Neuronal stem cell (in vitro differentiated cells): ENCODE results near the gene ZP1.
A peak's percentile ranks its signal among the peaks of the same experiment; 100 is the strongest.

ENCODE experiments used
- DNase-seq: peaks from one replicate; pipeline ENCODE4 v3.0.0-alpha.2; 2013; ENCODE audit warnings: low spot score
- H2AFZ ChIP-seq: one replicate; pipeline ENCODE4 v1.6.1; 2013; ENCODE audit warnings: mild to moderate bottlenecking, low read length, inconsistent platforms
- H2AK5ac ChIP-seq: 2 replicates; pipeline ENCODE4 v1.6.1; 2013; ENCODE audit warnings: low read depth, mild to moderate bottlenecking, inconsistent platforms, low read length, moderate library complexity, mixed read lengths
- H2BK120ac ChIP-seq: 2 replicates; pipeline ENCODE4 v1.6.1; 2013; ENCODE audit warnings: low read depth, mild to moderate bottlenecking, inconsistent platforms, low read length, moderate library complexity, mixed read lengths
- H2BK12ac ChIP-seq: one replicate; pipeline ENCODE4 v1.6.1; 2013; ENCODE audit warnings: low read length, inconsistent platforms
- H2BK15ac ChIP-seq: 2 replicates; pipeline ENCODE4 v1.6.1; 2013; ENCODE audit warnings: mild to moderate bottlenecking, low read length, inconsistent platforms, mixed read lengths
- H2BK5ac ChIP-seq: one replicate; pipeline ENCODE4 v1.6.1; 2013; ENCODE audit warnings: inconsistent platforms, mild to moderate bottlenecking, low read length, moderate library complexity
- H3K14ac ChIP-seq: one replicate; pipeline ENCODE4 v1.6.1; 2013; ENCODE audit warnings: low read length, inconsistent platforms
- H3K18ac ChIP-seq: 2 replicates; pipeline ENCODE4 v1.6.1; 2013; ENCODE audit warnings: low read length, inconsistent platforms
- H3K23ac ChIP-seq: 2 replicates; pipeline ENCODE4 v1.6.1; 2013; ENCODE audit warnings: low read depth, mild to moderate bottlenecking, mixed read lengths, low read length, inconsistent platforms; ENCODE audit not compliant: poor library complexity
- H3K27ac ChIP-seq: replicated peaks from 3 replicates; pipeline ENCODE4 v1.5.1; 2013; ENCODE audit warnings: low read length, inconsistent platforms
- H3K27me3 ChIP-seq, 3 experiments: 2 replicates each; pipeline ENCODE4 v1.6.1; 2013; ENCODE audit warnings: low read length in 3 of 3, mild to moderate bottlenecking in 2 of 3, inconsistent platforms in 1 of 3, low read depth in 1 of 3, mixed read lengths in 1 of 3, moderate library complexity in 1 of 3; ENCODE audit not compliant: control insufficient read depth in 3 of 3, insufficient read depth in 3 of 3
- H3K36me3 ChIP-seq, 2 donors: replicated peaks in 1 of 2; 2 replicates each; pipeline ENCODE4 v1.6.1; 2013; ENCODE audit warnings: low read length in 2 of 2; ENCODE audit not compliant: control insufficient read depth in 2 of 2, insufficient read depth in 2 of 2
- H3K4ac ChIP-seq: 2 replicates; pipeline ENCODE4 v1.6.1; 2013; ENCODE audit warnings: inconsistent platforms, mild to moderate bottlenecking, low read length, moderate library complexity
- H3K4me1 ChIP-seq, 2 donors: 1 replicate in 1 of 2; 2 replicates in 1 of 2; pipeline ENCODE4 v1.6.1; 2013; ENCODE audit warnings: low read length in 2 of 2, low read depth in 1 of 2; ENCODE audit not compliant: control insufficient read depth in 2 of 2, insufficient read depth in 1 of 2
- H3K4me2 ChIP-seq: one replicate; pipeline ENCODE4 v1.6.1; 2013; ENCODE audit warnings: mild to moderate bottlenecking, low read length, inconsistent platforms; ENCODE audit not compliant: insufficient read depth, poor library complexity, severe bottlenecking
- H3K4me3 ChIP-seq, 2 donors: 2 replicates each; pipeline ENCODE4 v1.5.1; 2013; ENCODE audit warnings: low read length in 2 of 2, mild to moderate bottlenecking in 2 of 2, inconsistent platforms in 1 of 2, moderate library complexity in 1 of 2
- H3K79me1 ChIP-seq: one replicate; pipeline ENCODE4 v1.6.1; 2013; ENCODE audit warnings: low read depth, mild to moderate bottlenecking, inconsistent platforms, low read length, moderate library complexity
- H3K9ac ChIP-seq: one replicate; pipeline ENCODE4 v1.6.1; 2013; ENCODE audit warnings: mild to moderate bottlenecking, low read depth, low read length, inconsistent platforms; ENCODE audit not compliant: poor library complexity
- H3K9me3 ChIP-seq, 2 donors: replicated peaks in 1 of 2; 2 replicates each; pipeline versions ENCODE3 to v1.6.1; 2013; ENCODE audit warnings: low read length in 2 of 2, mild to moderate bottlenecking in 2 of 2, inconsistent platforms in 1 of 2, low read depth in 1 of 2, mixed read lengths in 1 of 2, moderate library complexity in 1 of 2; ENCODE audit not compliant: control insufficient read depth in 2 of 2, insufficient read depth in 1 of 2
- H4K8ac ChIP-seq: one replicate; pipeline ENCODE4 v1.6.1; 2013; ENCODE audit warnings: low read depth, mild to moderate bottlenecking, inconsistent platforms, low read length, moderate library complexity
- H4K91ac ChIP-seq: one replicate; pipeline ENCODE4 v1.6.1; 2013; ENCODE audit warnings: low read length, low read depth, mild to moderate bottlenecking, inconsistent platforms; ENCODE audit not compliant: poor library complexity
- WGBS, 2 donors: extraction: QIAGEN DNeasy Blood & Tissue Kit; methylation state at CpG; one replicate each; pipeline ENCODE4 v1.1.7; 2013; ENCODE audit warnings: missing lambda C conversion rate in 2 of 2, mixed read lengths in 1 of 2; ENCODE audit not compliant: insufficient read length in 2 of 2, insufficient replicate concordance in 1 of 2; ENCODE audit errors: extremely low coverage in 2 of 2; 5-methylcytosine and 5-hydroxymethylcytosine counted together

Gene ZP1

DNA sequence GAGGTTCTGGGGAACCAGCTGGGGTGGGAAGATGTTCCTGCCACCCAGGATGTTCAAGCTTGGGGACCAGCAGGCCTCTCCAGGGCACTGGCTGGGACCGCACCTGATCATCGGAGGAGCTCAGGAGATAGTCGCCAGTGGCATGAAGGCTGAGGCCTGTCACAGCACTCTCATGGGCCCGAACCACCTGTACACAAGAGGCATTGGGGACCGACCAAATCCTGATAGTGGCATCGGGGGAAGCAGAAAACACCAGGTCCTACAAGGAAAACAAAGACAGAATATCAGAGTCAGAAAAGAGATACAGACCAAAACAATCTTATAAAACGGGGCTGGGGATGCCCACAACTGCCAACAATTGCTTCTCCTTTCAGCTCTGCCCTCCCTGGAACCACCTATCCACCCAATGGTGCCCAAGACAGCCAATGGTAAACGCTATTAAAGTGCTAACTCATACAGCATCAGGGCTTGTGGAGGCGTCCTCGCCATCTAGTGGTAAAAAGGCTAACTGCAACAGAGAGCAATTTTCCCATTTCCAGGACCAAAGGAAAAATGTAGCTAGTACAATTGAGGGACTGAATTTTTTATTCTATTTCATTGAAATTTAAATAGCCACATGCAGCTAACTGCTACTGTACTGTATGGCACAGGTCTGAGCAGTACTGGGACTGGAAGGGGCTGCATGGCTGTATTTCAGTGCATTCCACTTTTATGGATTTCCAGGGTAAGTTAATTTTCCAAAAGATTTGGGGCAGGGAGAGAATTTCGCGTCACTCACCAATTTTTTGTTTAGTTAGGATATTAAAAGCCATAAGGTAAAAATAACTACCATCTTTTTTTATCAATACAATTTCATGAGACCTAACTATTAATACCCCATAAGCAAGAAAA, 31.9 kb downstream of the ZP1 start:
- Histone ChIP-seq H3K36me3 (peaks cover 61 to 99% of the 10 kb centered on the region in 2 donors), H4K8ac (no peak overlapping the region), H3K79me1 (peaks cover 11% of the 10 kb centered on the region), H3K18ac (no peak overlapping the region), H3K9ac (no peak overlapping the region), H3K14ac (no peak overlapping the region), H2BK15ac (no peak overlapping the region), H3K4ac (no peak overlapping the region), H2BK120ac (no peak overlapping the region), H2AK5ac (no peak overlapping the region), H3K23ac (no peak overlapping the region), H2AFZ (no peak overlapping the region), H3K4me3 (no peak overlapping the region), H2BK12ac (no peak overlapping the region), H2BK5ac (no peak overlapping the region), H3K4me1 (no peaks in the 10 kb centered on the region), H3K27ac (no peak overlapping the region), H4K91ac (no peak overlapping the region), H3K9me3 (no peaks in the 10 kb centered on the region), H3K27me3 (no peaks in the 10 kb centered on the region), H3K4me2 (no peak overlapping the region)
- DNase-seq: peak; percentile 59
- no CpG with 5 or more reads among the region's 12 CpGs for WGBS, 2 donors

- Histone ChIP-seq H4K8ac (no peak overlapping the region), H3K9ac (no peak overlapping the region), H3K4me3 (no peak overlapping the region), H3K27me3 (no peaks in the 10 kb centered on the region), H3K36me3 (peaks cover 58 to 99% of the 10 kb centered on the region in 2 donors), H3K18ac (no peak overlapping the region), H2BK5ac (no peak overlapping the region), H2BK120ac (no peak overlapping the region), H2BK15ac (no peak overlapping the region), H3K9me3 (no peaks in the 10 kb centered on the region), H3K14ac (no peak overlapping the region), H3K4me2 (no peak overlapping the region), H3K4me1 (peaks cover under 1 to 4% of the 10 kb centered on the region in 2 donors), H4K91ac (no peak overlapping the region), H3K79me1 (peaks cover 11% of the 10 kb centered on the region), H2BK12ac (no peak overlapping the region), H2AK5ac (no peak overlapping the region), H2AFZ (no peak overlapping the region), H3K23ac (no peak overlapping the region), H3K4ac (no peak overlapping the region), H3K27ac (no peak overlapping the region)
- WGBS, 2 donors: no CpG with 5 or more reads among the region's 4 CpGs
- DNase-seq: no peak
Observed at GRCh38 chr11:60899977-60900376, 32.6 kb downstream of the ZP1 start.

DNA sequence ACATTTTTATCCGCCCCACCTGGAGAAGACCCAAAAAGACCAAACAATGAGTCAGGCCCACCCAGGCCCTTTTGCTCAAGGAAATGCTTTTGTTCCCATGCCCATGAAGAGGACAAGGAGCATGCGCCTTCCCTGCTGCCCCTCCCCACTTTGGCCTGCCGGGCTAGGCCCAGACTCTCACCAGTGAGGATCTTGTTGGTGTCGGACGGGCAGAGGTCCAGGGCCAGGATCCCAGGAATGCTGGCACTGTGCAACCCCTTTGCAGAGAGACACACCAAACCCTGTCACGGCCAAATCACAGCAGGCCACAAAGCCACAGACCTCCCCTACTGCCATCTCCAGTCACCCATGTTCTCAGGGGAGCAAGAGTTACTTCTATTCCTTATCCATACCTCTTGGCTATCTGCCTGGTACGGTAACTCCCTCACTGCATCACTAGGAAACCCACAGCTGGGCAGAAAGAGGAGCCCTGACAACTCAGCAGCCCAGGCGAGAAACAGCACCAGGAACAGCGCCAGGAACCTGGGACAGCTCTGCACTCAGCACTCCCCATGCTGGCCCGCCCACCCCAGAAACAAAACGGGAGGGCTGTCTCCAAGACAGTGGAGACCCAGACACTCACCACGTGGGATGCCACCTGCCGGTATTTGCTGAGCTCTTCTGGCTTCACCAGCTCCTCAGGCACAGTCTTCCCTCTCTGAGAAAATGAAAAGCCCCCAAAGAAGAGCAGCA, 33.5 kb downstream of the ZP1 start:
- Histone ChIP-seq H3K79me1 (peaks cover 11% of the 10 kb centered on the region), H3K9ac (no peak overlapping the region), H3K4me2 (no peak overlapping the region), H3K27me3 (no peaks in the 10 kb centered on the region), H3K9me3 (no peaks in the 10 kb centered on the region), H4K91ac (no peak overlapping the region), H2AK5ac (no peak overlapping the region), H2AFZ (no peak overlapping the region), H3K4ac (no peak overlapping the region), H3K4me3 (no peak overlapping the region), H3K14ac (no peak overlapping the region), H3K23ac (no peak overlapping the region), H3K36me3 (peaks cover 57 to 94% of the 10 kb centered on the region in 2 donors), H2BK5ac (no peak overlapping the region), H4K8ac (no peak overlapping the region), H3K27ac (no peak overlapping the region), H2BK15ac (no peak overlapping the region), H2BK12ac (no peak overlapping the region), H3K18ac (no peak overlapping the region), H2BK120ac (no peak overlapping the region), H3K4me1 (peaks cover 6 to 9% of the 10 kb centered on the region in 2 donors)
- no CpG with 5 or more reads among the region's 13 CpGs for WGBS, 2 donors
- DNase-seq: no peak

DNA sequence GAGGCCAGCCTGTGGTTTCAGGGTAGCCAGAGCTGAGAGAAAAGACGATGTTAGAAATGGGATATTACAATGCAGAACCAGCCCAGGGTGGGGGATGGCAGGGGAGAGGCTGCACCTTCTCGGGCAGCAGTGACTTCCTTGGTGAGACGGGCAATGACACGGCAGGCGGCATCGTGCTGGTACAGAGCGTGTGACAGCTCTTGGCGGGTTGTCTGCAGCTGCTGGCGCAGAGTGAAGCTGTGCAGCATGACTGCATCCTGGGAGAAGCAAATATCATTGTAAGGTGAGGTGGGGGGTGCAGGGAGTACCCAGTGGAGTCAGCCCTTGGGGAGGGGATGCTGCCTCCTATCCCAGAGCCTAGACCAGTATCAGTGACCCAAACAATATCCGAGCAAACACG, 35.3 kb downstream of the ZP1 start:
- Histone ChIP-seq H3K9me3 (no peaks in the 10 kb centered on the region), H4K8ac (no peak overlapping the region), H2BK120ac (no peak overlapping the region), H3K4me3 (no peak overlapping the region), H3K79me1 (peaks cover 11% of the 10 kb centered on the region), H3K23ac (no peak overlapping the region), H2BK5ac (no peak overlapping the region), H3K4me1 (peaks cover 6 to 13% of the 10 kb centered on the region in 2 donors), H2AFZ (no peak overlapping the region), H2AK5ac (no peak overlapping the region), H3K27me3 (no peaks in the 10 kb centered on the region), H3K27ac (no peak overlapping the region), H3K36me3 (peaks cover 47 to 76% of the 10 kb centered on the region in 2 donors), H3K4me2 (no peak overlapping the region), H3K14ac (no peak overlapping the region), H2BK12ac (no peak overlapping the region), H3K18ac (no peak overlapping the region), H3K9ac (no peak overlapping the region), H4K91ac (no peak overlapping the region), H3K4ac (no peak overlapping the region), H2BK15ac (no peak overlapping the region)
- no CpG with 5 or more reads among the region's 11 CpGs for WGBS, 2 donors
- DNase-seq: no peak
